PC-9 (cell line): ENCODE results near the gene SYTL1. TPM values are rescaled to one million over a fixed set of nuclear protein-coding genes. Genes with fewer than 3 reads are reported as not detected.

Source experiments
- BruUV-seq: library from RNA; stranded (reverse); fragments of 400-500 nt; replicated peaks from 2 replicates; lab custom pipeline; 2021; lab: Mats Ljungman, UMichigan
- CTCF ChIA-PET: fragments of 300-600 bp; sonication (Branson Sonifier 250); formaldehyde crosslinking; loops from one replicate; lab custom pipeline; 2022; ENCODE audit warnings: antibody characterized with exemption; lab: Charles Lee
- POLR2A ChIA-PET: fragments of 300-600 bp; sonication (Branson Sonifier 250); formaldehyde crosslinking; loops from one replicate; lab custom pipeline; 2022; ENCODE audit warnings: antibody characterized with exemption; ENCODE audit not compliant: unreplicated experiment; lab: Charles Lee
- DNase-seq, 2 experiments: peaks; one replicate each; pipeline versions ENCODE4 v3.0.0 to v3.0.0-alpha.2; 2015 to 2022; ENCODE audit warnings: mixed read lengths in 1 of 2
- H2AFZ ChIP-seq: fragments of 200-600 bp; sonication (generic); 2 replicates; pipeline ENCODE4 v1.8.1; 2017; ENCODE audit warnings: antibody characterized with exemption
- H3F3A ChIP-seq: fragments of 200-600 bp; sonication (generic); 2 replicates; pipeline ENCODE4 v1.8.1; 2017; ENCODE audit warnings: antibody characterized with exemption, mild to moderate bottlenecking, low read depth; ENCODE audit not compliant: insufficient read depth
- H3K27ac ChIP-seq: fragments of 200-600 bp; sonication (generic); 2 replicates; pipeline ENCODE4 v1.6.1; 2016; ENCODE audit warnings: mixed run types
- H3K27me3 ChIP-seq: fragments of 200-600 bp; sonication (generic); 2 replicates; pipeline ENCODE4 v1.6.1; 2016; ENCODE audit warnings: low read depth, mixed run types; ENCODE audit not compliant: insufficient read depth
- H3K36me3 ChIP-seq: fragments of 200-600 bp; sonication (generic); 2 replicates; pipeline ENCODE4 v1.6.1; 2016; ENCODE audit warnings: low read depth, mixed run types
- H3K4me1 ChIP-seq: fragments of 200-600 bp; sonication (generic); replicated peaks from 2 replicates; pipeline ENCODE4 v1.6.1; 2016; ENCODE audit warnings: mixed run types; ENCODE audit not compliant: insufficient read depth
- H3K4me2 ChIP-seq: fragments of 200-600 bp; sonication (generic); 2 replicates; pipeline ENCODE4 v1.6.1; 2017; ENCODE audit warnings: mixed run types
- H3K4me3 ChIP-seq: fragments of 200-600 bp; sonication (generic); 2 replicates; pipeline ENCODE4 v1.6.1; 2016; ENCODE audit warnings: mixed run types
- H3K79me2 ChIP-seq: fragments of 200-600 bp; sonication (generic); 2 replicates; pipeline ENCODE4 v1.6.1; 2017; ENCODE audit warnings: low read depth, mixed run types
- H3K9me2 ChIP-seq: fragments of 200-600 bp; sonication (generic); 2 replicates; pipeline ENCODE4 v1.8.1; 2017; ENCODE audit warnings: mild to moderate bottlenecking; ENCODE audit not compliant: insufficient read depth
- H3K9me3 ChIP-seq: fragments of 200-600 bp; sonication (generic); 2 replicates; pipeline ENCODE4 v1.8.1; 2016; ENCODE audit warnings: low read depth; ENCODE audit not compliant: insufficient read depth
- H4K20me1 ChIP-seq: fragments of 200-600 bp; sonication (generic); 2 replicates; pipeline ENCODE4 v1.8.1; 2017; ENCODE audit not compliant: insufficient read depth
- EZH2 ChIP-seq: fragments of 200-600 bp; sonication (generic); IDR thresholded peaks from 2 replicates; pipeline ENCODE4 v1.8.0; 2017; ENCODE audit warnings: antibody characterized with exemption, low read depth
- intact Hi-C: fragments of 100-400 bp; cut with micrococcal nuclease; formaldehyde crosslinking; loops from one replicate; pipeline ENCODE4 v1.10.0; 2022; ENCODE audit not compliant: unreplicated experiment
- total RNA-seq: library from RNA; stranded (reverse); gene quantifications from 2 replicates; pipeline ENCODE4 v1.2.3, GENCODE V29; 2021
- TF ChIP-seq, protein P1 (sequence below): fragments of 200-600 bp; sonication (generic); conservative IDR thresholded peaks from 2 replicates; pipeline ENCODE4 v1.6.1; 2017; ENCODE audit warnings: mixed run types, antibody characterized with exemption, mild to moderate bottlenecking, moderate library complexity

SYTL1 gene
- total RNA-seq, 1 experiment from 2014 or later, result 43.7 TPM

- no peaks in the 10 kb centered on the region for H3K36me3 ChIP-seq
- H3K9me2 ChIP-seq, result no peaks in the 10 kb centered on the region
- no peaks in the 10 kb centered on the region for H3K79me2 ChIP-seq
- DNase-seq, result peak in 1 of 2 experiments; percentile 18
- H3K9me3 ChIP-seq, result no peaks in the 10 kb centered on the region
- CTCF ChIA-PET, result interaction anchor here (0.5 to 2.0 kb wide), 8 partner anchors 33 to 409 kb away, joined by 3 to 4 read pairs (median 4); partner anchors contain the start of genes GPN2 and MAP3K6
- no peaks in the 10 kb centered on the region for H3K4me1 ChIP-seq
- no peaks in the 10 kb centered on the region for H3F3A ChIP-seq
- no peak overlapping the region for H3K27ac ChIP-seq
- TF ChIP-seq, protein P1, sequence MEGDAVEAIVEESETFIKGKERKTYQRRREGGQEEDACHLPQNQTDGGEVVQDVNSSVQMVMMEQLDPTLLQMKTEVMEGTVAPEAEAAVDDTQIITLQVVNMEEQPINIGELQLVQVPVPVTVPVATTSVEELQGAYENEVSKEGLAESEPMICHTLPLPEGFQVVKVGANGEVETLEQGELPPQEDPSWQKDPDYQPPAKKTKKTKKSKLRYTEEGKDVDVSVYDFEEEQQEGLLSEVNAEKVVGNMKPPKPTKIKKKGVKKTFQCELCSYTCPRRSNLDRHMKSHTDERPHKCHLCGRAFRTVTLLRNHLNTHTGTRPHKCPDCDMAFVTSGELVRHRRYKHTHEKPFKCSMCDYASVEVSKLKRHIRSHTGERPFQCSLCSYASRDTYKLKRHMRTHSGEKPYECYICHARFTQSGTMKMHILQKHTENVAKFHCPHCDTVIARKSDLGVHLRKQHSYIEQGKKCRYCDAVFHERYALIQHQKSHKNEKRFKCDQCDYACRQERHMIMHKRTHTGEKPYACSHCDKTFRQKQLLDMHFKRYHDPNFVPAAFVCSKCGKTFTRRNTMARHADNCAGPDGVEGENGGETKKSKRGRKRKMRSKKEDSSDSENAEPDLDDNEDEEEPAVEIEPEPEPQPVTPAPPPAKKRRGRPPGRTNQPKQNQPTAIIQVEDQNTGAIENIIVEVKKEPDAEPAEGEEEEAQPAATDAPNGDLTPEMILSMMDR, result no peak
- no peak for TF ChIP-seq EZH2
- no peaks in the 10 kb centered on the region for H3K27me3 ChIP-seq
- no peak overlapping the region for H2AFZ ChIP-seq
- H4K20me1 ChIP-seq, result no peaks in the 10 kb centered on the region
- no TSS peak for BruUV-seq
- H3K4me2 ChIP-seq, result no peak overlapping the region
- no peak overlapping the region for H3K4me3 ChIP-seq
- POLR2A ChIA-PET, result interaction anchor here (0.6 kb wide), 1 partner anchor 240 kb away, joined by 7 read pairs; no protein-coding TSS in a partner anchor
- intact Hi-C loops, result loop anchor here (1.0 to 2.0 kb wide), 2 partner anchors 197 to 363 kb away; no protein-coding TSS in a partner anchor
Measured at GRCh38 chr1:27299385-27300271, 42.2 kb upstream of the SYTL1 start.

- H3K9me2 ChIP-seq, result no peaks in the 10 kb centered on the region
- intact Hi-C loops, result loop anchor here (1.0 to 2.0 kb wide), 5 partner anchors 88 to 362 kb away; no protein-coding TSS in a partner anchor
- H3K27ac ChIP-seq, result no peak overlapping the region
- no peak overlapping the region for H2AFZ ChIP-seq
- H3K9me3 ChIP-seq, result no peaks in the 10 kb centered on the region
- TF ChIP-seq EZH2, result no peak
- TF ChIP-seq, protein P1, result peak; percentile 88
- CTCF ChIA-PET, result interaction anchor here (0.5 to 2.0 kb wide), 9 partner anchors 24 to 410 kb away, joined by 3 to 9 read pairs (median 4); partner anchors contain the start of genes GPN2 and MAP3K6
- POLR2A ChIA-PET, result no interaction called here
- no peak overlapping the region for H3K4me2 ChIP-seq
- H3K4me1 ChIP-seq, result no peaks in the 10 kb centered on the region
- H3F3A ChIP-seq, result no peaks in the 10 kb centered on the region
- no peaks in the 10 kb centered on the region for H3K79me2 ChIP-seq
- H4K20me1 ChIP-seq, result no peaks in the 10 kb centered on the region
- H3K36me3 ChIP-seq, result no peaks in the 10 kb centered on the region
- peak; percentile 43 to 80 for DNase-seq
- H3K4me3 ChIP-seq, result no peak overlapping the region
- no TSS peak for BruUV-seq
- H3K27me3 ChIP-seq, result no peaks in the 10 kb centered on the region
Measured at GRCh38 chr1:27300341-27301051, 41.3 kb upstream of the SYTL1 start.

GRCh38 chr1:27301052-27301422 is 40.8 kb upstream of the SYTL1 start:
- Histone ChIP-seq H3K27ac (no peak overlapping the region), H3K4me3 (no peak overlapping the region), H3F3A (no peaks in the 10 kb centered on the region), H3K79me2 (no peaks in the 10 kb centered on the region), H3K9me3 (no peaks in the 10 kb centered on the region), H3K4me1 (no peaks in the 10 kb centered on the region), H3K27me3 (no peaks in the 10 kb centered on the region), H3K9me2 (no peaks in the 10 kb centered on the region), H4K20me1 (no peaks in the 10 kb centered on the region), H3K36me3 (no peaks in the 10 kb centered on the region), H3K4me2 (no peak overlapping the region), H2AFZ (no peak overlapping the region)
- BruUV-seq, result no TSS peak
- intact Hi-C loops, result loop anchor here (1.0 to 2.0 kb wide), 4 partner anchors 87 to 362 kb away; no protein-coding TSS in a partner anchor
- TF ChIP-seq, protein P1, result peak; percentile 18; the same call in 1 of the 2 replicates
- TF ChIP-seq EZH2, result no peak
- ChIA-PET POLR2A (no interaction called here), CTCF (interaction anchor here (0.8 to 2.0 kb wide), 7 partner anchors 23 to 212 kb away, joined by 3 to 9 read pairs (median 4); no protein-coding TSS in a partner anchor)
- no peak for DNase-seq
